Measurements from ENCODE around the gene C1QTNF12. TPM values are rescaled to one million over a fixed set of nuclear protein-coding genes. Genes with fewer than 3 reads are reported as not detected.
A peak's percentile ranks its signal among the peaks of the same experiment; 100 is the strongest.

C1QTNF12 gene
- total RNA-seq, 1 experiment from 2014 or later = 4.4 TPM

- intact Hi-C loops (cut with micrococcal nuclease; ENCODE audit: unreplicated experiment) = no loop called here
- H3K27ac ChIP-seq (ENCODE audit: low read depth, low read length, poor library complexity, severe bottlenecking) = no peak overlapping the region
- no peak for DNase-seq (ENCODE audit: low spot score)
- no peak overlapping the region for H3K4me3 ChIP-seq (ENCODE audit: low read depth, low read length, poor library complexity, severe bottlenecking)
- H3K27me3 ChIP-seq (replicated peaks; ENCODE audit: insufficient read depth, low read depth, low read length, poor library complexity) = no peaks in the 10 kb centered on the region
- peaks cover 45% of the 10 kb centered on the region for H3K36me3 ChIP-seq (ENCODE audit: insufficient read depth, low read length, poor library complexity, severe bottlenecking)
- no peak for TF ChIP-seq EZH2 (IDR thresholded peaks at IDR 0.05; ENCODE audit: borderline replicate concordance, low read depth, low read length, poor library complexity, severe bottlenecking)
- TF ChIP-seq, protein P1, sequence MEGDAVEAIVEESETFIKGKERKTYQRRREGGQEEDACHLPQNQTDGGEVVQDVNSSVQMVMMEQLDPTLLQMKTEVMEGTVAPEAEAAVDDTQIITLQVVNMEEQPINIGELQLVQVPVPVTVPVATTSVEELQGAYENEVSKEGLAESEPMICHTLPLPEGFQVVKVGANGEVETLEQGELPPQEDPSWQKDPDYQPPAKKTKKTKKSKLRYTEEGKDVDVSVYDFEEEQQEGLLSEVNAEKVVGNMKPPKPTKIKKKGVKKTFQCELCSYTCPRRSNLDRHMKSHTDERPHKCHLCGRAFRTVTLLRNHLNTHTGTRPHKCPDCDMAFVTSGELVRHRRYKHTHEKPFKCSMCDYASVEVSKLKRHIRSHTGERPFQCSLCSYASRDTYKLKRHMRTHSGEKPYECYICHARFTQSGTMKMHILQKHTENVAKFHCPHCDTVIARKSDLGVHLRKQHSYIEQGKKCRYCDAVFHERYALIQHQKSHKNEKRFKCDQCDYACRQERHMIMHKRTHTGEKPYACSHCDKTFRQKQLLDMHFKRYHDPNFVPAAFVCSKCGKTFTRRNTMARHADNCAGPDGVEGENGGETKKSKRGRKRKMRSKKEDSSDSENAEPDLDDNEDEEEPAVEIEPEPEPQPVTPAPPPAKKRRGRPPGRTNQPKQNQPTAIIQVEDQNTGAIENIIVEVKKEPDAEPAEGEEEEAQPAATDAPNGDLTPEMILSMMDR (conservative IDR thresholded peaks at IDR 0.05; ENCODE audit: low read depth, low read length) = no peak
- CTCF ChIA-PET = no interaction called here
- no peaks in the 10 kb centered on the region for H3K9me3 ChIP-seq (ENCODE audit: low read depth, low read length, poor library complexity, severe bottlenecking)
- H3K4me1 ChIP-seq (ENCODE audit: insufficient read depth, low read length, poor library complexity, severe bottlenecking) = no peaks in the 10 kb centered on the region
- no TSS peak for BruUV-seq (replicated peaks)
- POLR2A ChIA-PET (ENCODE audit: low non-redundant PET) = interaction anchor here (0.5 to 0.7 kb wide), 4 partner anchors 99 to 276 kb away, joined by 3 to 14 read pairs (median 5); no protein-coding TSS in a partner anchor
These were observed 10.7 kb upstream of the C1QTNF12 start for GRCh38 chr1:1256956-1257871.

DNA sequence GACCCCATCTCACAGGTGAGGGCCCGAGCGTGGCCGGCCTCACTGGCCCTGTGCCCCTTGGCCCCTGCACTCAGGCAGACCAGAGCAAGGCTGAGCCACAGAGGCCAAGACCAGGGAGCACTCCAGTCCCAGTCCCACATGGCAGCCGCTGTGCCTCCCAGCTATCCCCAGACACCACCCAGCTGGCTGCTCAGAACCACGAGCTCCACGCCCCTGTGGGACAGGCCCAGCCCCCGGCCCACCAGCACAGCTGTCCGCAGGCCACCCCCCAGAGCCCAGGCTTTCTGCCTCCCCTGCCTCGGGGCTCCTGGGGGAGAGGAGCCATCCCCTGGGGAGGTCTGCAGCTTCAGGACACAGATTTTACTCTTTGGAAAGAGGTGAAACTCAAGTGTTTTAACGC, 9.1 kb upstream of the C1QTNF12 start:
- Histone ChIP-seq H3K4me1 (ENCODE audit: insufficient read depth, low read length, poor library complexity, severe bottlenecking) (no peaks in the 10 kb centered on the region), H3K4me3 (ENCODE audit: low read depth, low read length, poor library complexity, severe bottlenecking) (no peak overlapping the region), H3K36me3 (ENCODE audit: insufficient read depth, low read length, poor library complexity, severe bottlenecking) (peaks cover 37% of the 10 kb centered on the region), H3K9me3 (ENCODE audit: low read depth, low read length, poor library complexity, severe bottlenecking) (no peaks in the 10 kb centered on the region), H3K27ac (ENCODE audit: low read depth, low read length, poor library complexity, severe bottlenecking) (no peak overlapping the region), H3K27me3 (replicated peaks; ENCODE audit: insufficient read depth, low read depth, low read length, poor library complexity) (no peaks in the 10 kb centered on the region)
- DNase-seq (ENCODE audit: low spot score) = no peak
- TF ChIP-seq, protein P1 (conservative IDR thresholded peaks at IDR 0.05; ENCODE audit: low read depth, low read length) = no peak
- TF ChIP-seq EZH2 (IDR thresholded peaks at IDR 0.05; ENCODE audit: borderline replicate concordance, low read depth, low read length, poor library complexity, severe bottlenecking) = no peak
- intact Hi-C loops (cut with micrococcal nuclease; ENCODE audit: unreplicated experiment) = no loop called here
- CTCF ChIA-PET = no interaction called here
- POLR2A ChIA-PET (ENCODE audit: low non-redundant PET) = no interaction called here
- no TSS peak for BruUV-seq (replicated peaks)

GRCh38 chr1:1255078-1255477, 8.6 kb upstream of the C1QTNF12 start:
- TF ChIP-seq EZH2 (IDR thresholded peaks at IDR 0.05; ENCODE audit: borderline replicate concordance, low read depth, low read length, poor library complexity, severe bottlenecking) = no peak
- TF ChIP-seq, protein P1 (conservative IDR thresholded peaks at IDR 0.05; ENCODE audit: low read depth, low read length) = no peak
- Histone ChIP-seq H3K9me3 (ENCODE audit: low read depth, low read length, poor library complexity, severe bottlenecking) (no peaks in the 10 kb centered on the region), H3K4me1 (ENCODE audit: insufficient read depth, low read length, poor library complexity, severe bottlenecking) (no peaks in the 10 kb centered on the region), H3K27me3 (replicated peaks; ENCODE audit: insufficient read depth, low read depth, low read length, poor library complexity) (no peaks in the 10 kb centered on the region), H3K4me3 (ENCODE audit: low read depth, low read length, poor library complexity, severe bottlenecking) (no peak overlapping the region), H3K27ac (ENCODE audit: low read depth, low read length, poor library complexity, severe bottlenecking) (no peak overlapping the region), H3K36me3 (ENCODE audit: insufficient read depth, low read length, poor library complexity, severe bottlenecking) (peaks cover 33% of the 10 kb centered on the region)
- intact Hi-C loops (cut with micrococcal nuclease; ENCODE audit: unreplicated experiment) = no loop called here
- ChIA-PET POLR2A (ENCODE audit: low non-redundant PET) (no interaction called here), CTCF (no interaction called here)
- TSS peak; percentile 73 for BruUV-seq (replicated peaks)
- no peak for DNase-seq (ENCODE audit: low spot score)

All from A673 (cell line).